ENCODE results near the gene SAV1. TPM values are rescaled to one million over a fixed set of nuclear protein-coding genes. Genes with fewer than 3 reads are reported as not detected.

The SAV1 gene
- total and polyA plus RNA-seq, 2 experiments from 2014 or later = 74.2 to 82.8 TPM

DNA sequence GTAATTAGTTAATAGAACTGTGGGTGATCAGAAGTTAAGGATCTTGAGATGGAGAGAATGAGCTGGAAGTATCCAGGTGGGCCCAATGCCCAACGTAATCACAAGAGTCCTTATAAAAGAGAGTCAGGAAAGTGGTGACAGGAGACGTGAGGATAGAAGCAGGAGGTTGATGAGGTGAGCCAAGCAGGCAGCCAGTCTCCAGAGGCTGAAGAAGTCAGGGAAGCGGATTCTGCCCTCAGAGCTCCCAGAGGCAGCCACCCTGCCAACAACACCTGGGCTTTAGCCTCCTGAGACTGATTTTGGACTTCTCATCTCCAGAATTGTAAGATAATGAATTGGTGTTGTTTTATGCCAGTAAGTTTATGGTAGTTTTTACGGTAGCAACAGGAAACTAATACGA, 10.1 kb upstream of the SAV1 start:
- H3K4me3 ChIP-seq = no peak overlapping the region
- no peaks in the 10 kb centered on the region for H4K20me1 ChIP-seq (replicated peaks; ENCODE audit: insufficient read depth)
- peak; percentile 48 for ATAC-seq
- H3K4me1 ChIP-seq (ENCODE audit: insufficient read depth) = no peaks in the 10 kb centered on the region
- no peak overlapping the region for H3K27ac ChIP-seq (ENCODE audit: low read depth)
- no peak overlapping the region for H3K27ac Mint-ChIP-seq
- H3K36me3 ChIP-seq (ENCODE audit: insufficient read depth) = no peaks in the 10 kb centered on the region
- peaks cover 6% of the 10 kb centered on the region for H3K4me1 Mint-ChIP-seq
- H3K4me3 Mint-ChIP-seq = no peak overlapping the region
- no peak overlapping the region for H3K4me2 ChIP-seq
- H3K27me3 ChIP-seq (ENCODE audit: insufficient read depth) = no peaks in the 10 kb centered on the region
- no peak for DNase-seq (ENCODE audit: low spot score)
- H3K36me3 Mint-ChIP-seq (ENCODE audit: low read depth) = no peaks in the 10 kb centered on the region
- H3K79me2 ChIP-seq (replicated peaks; ENCODE audit: insufficient read depth) = no peaks in the 10 kb centered on the region
- H3F3A ChIP-seq (replicated peaks; ENCODE audit: low read depth) = no peaks in the 10 kb centered on the region
- H3K9me3 Mint-ChIP-seq = no peaks in the 10 kb centered on the region
- H3K9me2 ChIP-seq (ENCODE audit: insufficient read depth) = no peaks in the 10 kb centered on the region
- no peak for TF ChIP-seq NANOG (IDR thresholded peaks at IDR 0.05; ENCODE audit: borderline replicate concordance)
- TF ChIP-seq, protein P1, sequence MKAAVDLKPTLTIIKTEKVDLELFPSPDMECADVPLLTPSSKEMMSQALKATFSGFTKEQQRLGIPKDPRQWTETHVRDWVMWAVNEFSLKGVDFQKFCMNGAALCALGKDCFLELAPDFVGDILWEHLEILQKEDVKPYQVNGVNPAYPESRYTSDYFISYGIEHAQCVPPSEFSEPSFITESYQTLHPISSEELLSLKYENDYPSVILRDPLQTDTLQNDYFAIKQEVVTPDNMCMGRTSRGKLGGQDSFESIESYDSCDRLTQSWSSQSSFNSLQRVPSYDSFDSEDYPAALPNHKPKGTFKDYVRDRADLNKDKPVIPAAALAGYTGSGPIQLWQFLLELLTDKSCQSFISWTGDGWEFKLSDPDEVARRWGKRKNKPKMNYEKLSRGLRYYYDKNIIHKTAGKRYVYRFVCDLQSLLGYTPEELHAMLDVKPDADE (IDR thresholded peaks at IDR 0.05) = no peak
- TF ChIP-seq EZH2 (IDR thresholded peaks at IDR 0.05; ENCODE audit: low read depth, unreplicated experiment) = no peak
- TF ChIP-seq JUNB (IDR thresholded peaks at IDR 0.05; ENCODE audit: unreplicated experiment) = no peak
- peaks cover 2% of the 10 kb centered on the region for H3K27me3 Mint-ChIP-seq (ENCODE audit: insufficient read depth, low read depth, poor library complexity)
- peak overlapping the region; percentile 56 for H2AFZ ChIP-seq

DNA sequence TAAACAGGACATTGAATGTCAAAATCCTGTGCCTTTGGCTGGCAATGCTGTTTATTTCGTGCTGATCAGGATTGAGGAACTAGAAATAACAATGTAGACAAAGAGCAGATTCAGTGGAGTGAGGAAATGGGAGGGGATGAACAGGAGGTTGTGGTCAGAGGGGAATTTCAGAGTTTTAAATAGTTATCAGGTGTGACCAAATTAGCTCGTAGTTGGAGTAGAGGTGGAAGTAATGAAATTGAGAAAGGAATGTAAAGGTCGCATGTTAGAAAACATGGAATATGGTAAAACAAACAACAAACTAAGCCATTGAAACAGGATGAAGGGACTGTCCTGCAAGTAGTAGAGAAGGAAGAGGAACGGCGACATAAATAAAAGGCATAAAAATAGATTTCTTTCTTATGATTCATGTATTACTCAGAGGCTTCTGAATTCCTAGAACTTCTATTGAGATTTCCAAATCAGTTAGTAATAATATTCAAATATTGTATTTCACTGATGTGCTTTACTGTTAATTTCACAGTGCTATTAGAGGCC, 9.5 kb upstream of the SAV1 start:
- H3K36me3 Mint-ChIP-seq (ENCODE audit: low read depth) = no peaks in the 10 kb centered on the region
- no peaks in the 10 kb centered on the region for H3K36me3 ChIP-seq (ENCODE audit: insufficient read depth)
- no peaks in the 10 kb centered on the region for H3K4me1 ChIP-seq (ENCODE audit: insufficient read depth)
- peaks cover 6% of the 10 kb centered on the region for H3K4me1 Mint-ChIP-seq
- H3K79me2 ChIP-seq (replicated peaks; ENCODE audit: insufficient read depth) = no peaks in the 10 kb centered on the region
- H3K27me3 Mint-ChIP-seq (ENCODE audit: insufficient read depth, low read depth, poor library complexity) = peaks cover 2% of the 10 kb centered on the region
- H3K4me3 ChIP-seq = no peak overlapping the region
- H2AFZ ChIP-seq = peak overlapping the region; percentile 38
- no peak overlapping the region for H3K4me3 Mint-ChIP-seq
- no peaks in the 10 kb centered on the region for H3K27me3 ChIP-seq (ENCODE audit: insufficient read depth)
- no peaks in the 10 kb centered on the region for H3K9me2 ChIP-seq (ENCODE audit: insufficient read depth)
- H3F3A ChIP-seq (replicated peaks; ENCODE audit: low read depth) = no peaks in the 10 kb centered on the region
- no peak overlapping the region for H3K27ac Mint-ChIP-seq
- H3K9me3 Mint-ChIP-seq = no peaks in the 10 kb centered on the region
- H4K20me1 ChIP-seq (replicated peaks; ENCODE audit: insufficient read depth) = no peaks in the 10 kb centered on the region
- no peak for ATAC-seq
- no peak for DNase-seq (ENCODE audit: low spot score)
- H3K27ac ChIP-seq (ENCODE audit: low read depth) = no peak overlapping the region
- TF ChIP-seq, protein P1 (IDR thresholded peaks at IDR 0.05) = no peak
- TF ChIP-seq EZH2phosphoT487 (IDR thresholded peaks at IDR 0.05; ENCODE audit: unreplicated experiment) (no peak), ZNF331 (CRISPR knock-in tag; IDR thresholded peaks at IDR 0.05; ENCODE audit: low read depth) (no peak), NANOG (IDR thresholded peaks at IDR 0.05; ENCODE audit: borderline replicate concordance) (no peak), CREB1 (CRISPR knock-in tag; IDR thresholded peaks at IDR 0.05; ENCODE audit: low read depth) (no peak), CTCF (conservative IDR thresholded peaks at IDR 0.05; ENCODE audit: low read depth in 2 of 2) (no peak), ZNF114 (CRISPR knock-in tag; IDR thresholded peaks at IDR 0.05) (no peak), POLR2AphosphoS5 (IDR thresholded peaks at IDR 0.05; ENCODE audit: low read depth) (no peak)
- TF ChIP-seq, protein P2, sequence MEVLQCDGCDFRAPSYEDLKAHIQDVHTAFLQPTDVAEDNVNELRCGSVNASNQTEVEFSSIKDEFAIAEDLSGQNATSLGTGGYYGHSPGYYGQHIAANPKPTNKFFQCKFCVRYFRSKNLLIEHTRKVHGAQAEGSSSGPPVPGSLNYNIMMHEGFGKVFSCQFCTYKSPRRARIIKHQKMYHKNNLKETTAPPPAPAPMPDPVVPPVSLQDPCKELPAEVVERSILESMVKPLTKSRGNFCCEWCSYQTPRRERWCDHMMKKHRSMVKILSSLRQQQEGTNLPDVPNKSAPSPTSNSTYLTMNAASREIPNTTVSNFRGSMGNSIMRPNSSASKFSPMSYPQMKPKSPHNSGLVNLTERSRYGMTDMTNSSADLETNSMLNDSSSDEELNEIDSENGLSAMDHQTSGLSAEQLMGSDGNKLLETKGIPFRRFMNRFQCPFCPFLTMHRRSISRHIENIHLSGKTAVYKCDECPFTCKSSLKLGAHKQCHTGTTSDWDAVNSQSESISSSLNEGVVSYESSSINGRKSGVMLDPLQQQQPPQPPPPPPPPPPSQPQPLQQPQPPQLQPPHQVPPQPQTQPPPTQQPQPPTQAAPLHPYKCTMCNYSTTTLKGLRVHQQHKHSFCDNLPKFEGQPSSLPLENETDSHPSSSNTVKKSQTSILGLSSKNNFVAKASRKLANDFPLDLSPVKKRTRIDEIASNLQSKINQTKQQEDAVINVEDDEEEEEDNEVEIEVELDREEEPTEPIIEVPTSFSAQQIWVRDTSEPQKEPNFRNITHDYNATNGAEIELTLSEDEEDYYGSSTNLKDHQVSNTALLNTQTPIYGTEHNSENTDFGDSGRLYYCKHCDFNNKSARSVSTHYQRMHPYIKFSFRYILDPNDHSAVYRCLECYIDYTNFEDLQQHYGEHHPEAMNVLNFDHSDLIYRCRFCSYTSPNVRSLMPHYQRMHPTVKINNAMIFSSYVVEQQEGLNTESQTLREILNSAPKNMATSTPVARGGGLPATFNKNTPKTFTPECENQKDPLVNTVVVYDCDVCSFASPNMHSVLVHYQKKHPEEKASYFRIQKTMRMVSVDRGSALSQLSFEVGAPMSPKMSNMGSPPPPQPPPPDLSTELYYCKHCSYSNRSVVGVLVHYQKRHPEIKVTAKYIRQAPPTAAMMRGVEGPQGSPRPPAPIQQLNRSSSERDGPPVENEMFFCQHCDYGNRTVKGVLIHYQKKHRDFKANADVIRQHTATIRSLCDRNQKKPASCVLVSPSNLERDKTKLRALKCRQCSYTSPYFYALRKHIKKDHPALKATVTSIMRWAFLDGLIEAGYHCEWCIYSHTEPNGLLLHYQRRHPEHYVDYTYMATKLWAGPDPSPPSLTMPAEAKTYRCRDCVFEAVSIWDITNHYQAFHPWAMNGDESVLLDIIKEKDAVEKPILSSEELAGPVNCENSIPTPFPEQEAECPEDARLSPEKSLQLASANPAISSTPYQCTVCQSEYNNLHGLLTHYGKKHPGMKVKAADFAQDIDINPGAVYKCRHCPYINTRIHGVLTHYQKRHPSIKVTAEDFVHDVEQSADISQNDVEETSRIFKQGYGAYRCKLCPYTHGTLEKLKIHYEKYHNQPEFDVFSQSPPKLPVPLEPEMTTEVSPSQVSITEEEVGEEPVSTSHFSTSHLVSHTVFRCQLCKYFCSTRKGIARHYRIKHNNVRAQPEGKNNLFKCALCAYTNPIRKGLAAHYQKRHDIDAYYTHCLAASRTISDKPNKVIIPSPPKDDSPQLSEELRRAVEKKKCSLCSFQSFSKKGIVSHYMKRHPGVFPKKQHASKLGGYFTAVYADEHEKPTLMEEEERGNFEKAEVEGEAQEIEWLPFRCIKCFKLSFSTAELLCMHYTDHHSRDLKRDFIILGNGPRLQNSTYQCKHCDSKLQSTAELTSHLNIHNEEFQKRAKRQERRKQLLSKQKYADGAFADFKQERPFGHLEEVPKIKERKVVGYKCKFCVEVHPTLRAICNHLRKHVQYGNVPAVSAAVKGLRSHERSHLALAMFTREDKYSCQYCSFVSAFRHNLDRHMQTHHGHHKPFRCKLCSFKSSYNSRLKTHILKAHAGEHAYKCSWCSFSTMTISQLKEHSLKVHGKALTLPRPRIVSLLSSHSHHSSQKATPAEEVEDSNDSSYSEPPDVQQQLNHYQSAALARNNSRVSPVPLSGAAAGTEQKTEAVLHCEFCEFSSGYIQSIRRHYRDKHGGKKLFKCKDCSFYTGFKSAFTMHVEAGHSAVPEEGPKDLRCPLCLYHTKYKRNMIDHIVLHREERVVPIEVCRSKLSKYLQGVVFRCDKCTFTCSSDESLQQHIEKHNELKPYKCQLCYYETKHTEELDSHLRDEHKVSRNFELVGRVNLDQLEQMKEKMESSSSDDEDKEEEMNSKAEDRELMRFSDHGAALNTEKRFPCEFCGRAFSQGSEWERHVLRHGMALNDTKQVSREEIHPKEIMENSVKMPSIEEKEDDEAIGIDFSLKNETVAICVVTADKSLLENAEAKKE (CRISPR knock-in tag; IDR thresholded peaks at IDR 0.05) = no peak
- no peak overlapping the region for H3K4me2 ChIP-seq

Data from GM23338 (cell line).